SIG-M5 treated with dmso at 0.1 percent for 504 hours (cell line): ENCODE measurements around the gene FLRT1.

Experiments
- DNase-seq: peaks from one replicate; lab custom pipeline; 2025; ENCODE audit not compliant: unreplicated experiment; lab: John Stamatoyannopoulos, UW

FLRT1 gene

DNA sequence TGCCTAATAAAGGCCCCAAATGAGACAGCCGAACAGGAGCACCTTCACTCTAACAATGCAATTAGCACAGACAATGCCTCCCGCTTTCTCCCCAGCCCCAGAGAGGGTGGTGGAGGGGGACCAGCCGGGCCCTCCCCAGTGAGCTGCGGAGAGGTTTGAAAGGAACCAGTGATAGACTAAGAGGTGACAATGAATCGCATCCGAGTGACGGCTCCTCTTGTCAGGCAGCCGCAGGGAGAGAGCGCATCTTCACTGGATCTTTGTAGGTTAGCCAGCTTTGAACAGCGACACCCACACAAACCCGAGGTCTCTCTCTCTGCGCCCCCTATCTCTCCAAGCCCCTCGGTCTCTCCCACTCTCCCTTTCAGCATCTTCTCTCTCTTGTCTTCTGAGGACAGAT lies 28.0 kb downstream of the FLRT1 start:
- no peak for DNase-seq

DNA sequence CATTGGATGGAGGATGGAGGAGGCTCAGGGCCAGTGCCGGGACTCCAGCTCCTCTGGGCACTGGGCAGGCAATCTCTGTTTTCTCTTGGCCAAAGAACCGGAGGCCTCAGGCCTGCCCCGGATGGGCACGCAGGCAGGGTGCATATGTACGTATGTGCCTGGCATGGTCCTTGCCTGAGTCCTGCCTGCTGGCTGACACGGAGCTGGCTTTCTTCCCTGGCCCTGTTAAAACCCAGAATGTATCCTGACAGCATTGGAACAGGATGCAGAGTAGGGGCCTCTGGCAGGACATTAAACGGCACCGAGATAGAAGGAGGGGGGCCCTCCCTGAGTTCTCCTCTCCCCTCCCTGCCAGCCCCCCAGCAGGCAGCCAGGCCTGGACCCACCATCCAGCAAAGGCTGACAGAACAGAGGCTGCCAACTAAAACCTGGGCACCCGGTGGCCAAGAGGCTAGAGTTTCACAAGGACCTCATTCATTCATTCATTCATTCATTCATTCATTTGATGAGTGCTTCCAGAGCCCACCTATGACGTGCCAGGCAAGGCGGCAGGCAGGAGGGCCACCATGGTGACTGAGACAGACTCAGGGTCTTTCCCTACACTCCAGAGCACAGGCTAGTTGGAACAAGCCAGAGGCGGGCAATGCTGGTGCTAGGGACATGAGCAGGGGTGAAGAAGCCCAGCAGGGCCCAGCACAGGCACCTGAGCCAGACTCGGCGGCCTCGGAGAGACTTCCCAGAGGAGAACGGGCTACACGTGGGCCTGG lies 28.8 kb downstream of the FLRT1 start:
- no peak for DNase-seq

DNA sequence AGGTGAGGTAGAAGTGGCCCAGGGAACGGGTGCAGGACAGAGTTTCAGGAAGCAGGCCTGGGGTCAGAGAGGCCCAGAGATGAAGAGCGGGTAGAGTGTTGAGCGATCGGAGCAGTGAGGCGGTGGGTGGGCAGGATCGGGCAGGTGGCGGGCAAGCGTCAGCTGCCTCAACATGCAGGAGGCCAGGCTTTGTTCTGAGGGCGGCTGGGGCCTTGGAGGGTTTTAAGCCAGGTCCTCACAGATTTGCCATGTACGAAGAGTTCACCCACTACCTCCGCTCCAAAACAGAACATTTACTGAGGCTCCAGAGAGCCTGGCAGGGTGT lies 29.4 kb downstream of the FLRT1 start:
- no peak for DNase-seq

DNA sequence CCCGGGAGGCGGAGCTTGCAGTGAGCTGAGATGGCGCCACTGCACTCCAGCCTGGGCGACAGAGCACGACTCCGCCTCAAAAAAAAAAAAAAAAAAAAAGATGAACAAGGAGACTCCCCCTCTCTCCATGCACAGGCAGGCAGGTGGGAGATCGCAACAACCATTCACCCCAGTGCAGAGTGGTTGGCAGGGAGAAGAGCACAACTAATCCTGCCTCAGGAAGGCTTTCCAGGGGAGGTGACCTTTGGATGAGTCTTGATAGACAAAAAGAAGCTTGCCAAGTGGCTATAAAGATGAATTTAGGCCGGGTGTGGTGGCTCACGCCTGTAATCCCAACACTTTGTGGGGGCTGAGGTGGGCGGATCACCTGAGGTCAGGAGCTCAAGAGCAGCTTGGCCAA lies 30.0 kb downstream of the FLRT1 start:
- no peak for DNase-seq

DNA sequence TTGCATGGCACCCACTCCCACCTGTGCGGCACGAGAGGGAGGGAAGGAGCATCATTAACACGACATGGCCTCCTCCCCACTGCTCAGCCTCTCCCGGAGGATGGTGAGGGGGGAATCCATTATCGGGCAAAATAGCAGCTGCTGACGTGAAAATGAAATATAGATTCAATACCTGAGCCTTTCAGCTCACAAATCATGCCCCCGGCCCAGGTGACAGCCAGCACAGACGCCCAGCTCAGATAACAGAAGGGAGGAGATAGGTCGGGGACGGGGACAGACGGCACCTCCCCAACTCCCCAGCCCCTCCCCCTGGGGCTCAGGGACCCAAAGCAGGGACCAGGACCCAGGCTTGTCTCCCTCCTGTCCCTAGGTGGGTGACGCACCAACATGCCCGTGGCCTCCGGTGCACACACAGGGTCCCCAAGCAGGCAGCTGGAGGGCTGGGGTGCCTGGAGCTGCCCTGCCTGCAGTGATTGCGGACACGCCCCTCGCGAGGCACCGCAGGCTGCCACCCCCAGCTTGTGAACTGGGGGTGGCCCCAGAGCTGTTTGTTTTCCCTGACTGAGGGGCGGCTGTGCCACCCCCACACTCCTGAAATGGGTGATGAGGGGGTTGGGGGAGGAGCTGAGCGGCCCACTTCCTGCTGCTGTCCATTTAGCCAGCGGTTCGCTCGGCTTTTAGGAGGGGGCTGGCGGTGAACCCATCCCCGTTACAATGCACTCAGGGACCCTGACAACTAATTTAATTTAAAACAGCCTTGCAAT lies 31.7 kb downstream of the FLRT1 start:
- no peak for DNase-seq

DNA sequence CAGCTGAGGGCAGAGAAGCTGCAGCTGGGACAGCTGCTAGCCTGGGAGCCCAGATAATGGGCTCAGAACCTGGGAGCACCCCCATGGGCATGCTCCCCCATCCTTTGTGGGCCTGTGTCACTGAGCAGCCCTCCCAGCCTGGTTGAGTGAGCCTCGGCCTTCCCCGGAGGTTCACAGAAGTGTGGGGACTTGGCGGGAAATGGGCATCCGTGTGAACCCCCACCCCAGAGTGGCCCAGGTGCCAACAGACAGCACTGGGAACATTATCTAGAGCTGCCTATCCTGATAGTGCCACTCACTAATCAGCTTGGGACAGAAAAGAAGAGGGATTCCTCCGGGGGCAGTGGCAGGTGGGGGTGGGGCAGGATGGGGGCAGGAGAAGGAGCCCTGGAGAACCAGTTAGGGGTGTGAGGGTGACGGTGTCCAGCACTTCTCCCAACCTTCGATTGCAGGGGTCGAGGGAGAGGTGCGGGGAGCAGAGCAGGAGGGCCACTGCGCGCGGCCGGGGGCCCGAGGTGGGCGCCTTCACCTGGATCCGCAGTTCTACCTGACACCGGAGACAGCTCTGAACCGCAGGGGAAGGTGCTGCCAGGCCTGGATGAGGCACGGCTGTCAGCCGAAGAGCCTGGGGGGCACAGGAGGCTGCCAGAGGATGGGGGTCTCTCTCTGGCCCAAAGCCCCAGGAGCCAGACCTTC lies 33.1 kb downstream of the FLRT1 start:
- no peak for DNase-seq

DNA sequence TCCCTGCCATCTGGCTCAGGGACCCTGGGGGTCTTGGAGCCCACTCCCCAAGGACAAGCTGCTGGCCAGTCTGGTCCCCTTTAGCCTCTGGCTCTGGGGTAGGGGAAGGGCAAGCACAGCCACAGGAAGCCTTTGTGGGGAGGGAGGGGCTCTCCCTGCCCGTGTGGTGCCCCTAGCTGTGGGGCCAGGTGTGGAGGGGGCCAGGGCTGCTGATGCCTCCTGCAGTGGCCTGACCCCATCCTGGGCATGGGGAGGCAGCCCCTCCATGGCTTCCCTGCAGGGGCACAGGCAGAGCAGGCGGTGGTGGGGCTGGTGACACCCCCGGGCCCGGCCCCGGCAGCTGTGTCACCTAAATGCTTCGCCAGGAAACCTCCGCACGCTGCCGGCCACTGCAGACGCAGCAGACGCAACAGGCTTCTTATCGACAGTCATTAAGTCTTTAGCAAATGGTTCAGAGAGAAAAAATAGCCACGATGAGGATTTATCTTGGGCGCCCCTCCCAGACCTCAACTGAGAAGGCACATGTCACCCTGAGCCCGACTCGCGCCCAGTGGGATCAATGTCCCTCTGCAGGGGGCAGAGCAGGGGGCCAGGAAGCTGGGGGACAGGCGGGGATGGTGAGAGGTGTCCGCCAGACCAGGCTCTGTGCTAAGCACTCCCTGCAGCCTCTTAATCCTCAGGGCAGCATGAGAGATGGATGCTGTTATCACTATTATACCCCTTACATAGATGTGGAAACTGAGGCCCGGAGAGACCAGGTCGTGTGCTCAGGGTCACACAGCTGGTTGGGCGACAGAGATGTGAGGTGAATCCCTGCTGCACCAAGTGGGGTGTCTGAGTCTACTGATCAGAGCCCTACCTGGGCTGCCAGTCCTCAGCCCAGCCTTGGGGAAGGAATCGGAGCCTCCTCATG lies 33.9 kb downstream of the FLRT1 start:
- no peak for DNase-seq

DNA sequence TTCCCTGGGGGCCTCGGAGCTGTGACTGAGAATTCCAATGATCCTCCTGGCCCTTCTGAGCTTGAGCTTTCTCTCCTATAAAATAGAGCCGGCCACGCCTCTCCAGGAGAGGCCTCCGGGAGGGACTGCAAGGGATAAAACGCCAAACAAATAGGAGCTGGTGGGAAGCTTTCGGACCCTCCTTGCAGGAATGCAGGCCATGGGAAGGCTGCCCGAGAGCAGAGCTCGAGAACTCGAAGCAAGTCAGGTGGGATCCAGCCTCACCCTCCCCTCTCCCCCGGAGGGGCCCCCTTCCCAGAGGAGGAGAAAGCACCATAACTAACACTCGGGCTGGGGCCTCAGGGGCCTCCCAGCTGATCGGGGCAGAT lies 34.6 kb downstream of the FLRT1 start:
- no peak for DNase-seq

DNA sequence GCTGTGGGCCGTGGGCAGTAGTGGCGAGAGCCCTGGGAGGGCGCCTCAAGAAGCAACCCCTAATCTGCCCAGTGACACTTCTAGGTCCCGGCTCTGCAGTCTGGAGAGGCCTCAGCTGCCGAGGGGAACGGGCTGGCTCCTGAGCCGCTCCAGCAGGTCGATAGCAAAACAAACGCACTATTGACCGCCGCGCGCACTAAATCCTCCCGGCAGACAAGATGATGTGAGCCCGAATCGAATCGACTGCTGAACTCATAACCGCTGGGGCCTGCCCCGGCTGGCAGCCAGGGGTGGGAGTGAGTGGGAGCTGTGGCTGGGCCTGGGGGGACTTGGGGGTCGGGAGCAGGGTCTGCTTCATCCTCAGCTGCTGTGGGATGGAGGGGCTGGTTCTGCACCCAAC lies 36.1 kb downstream of the FLRT1 start:
- DNase-seq: no peak

DNA sequence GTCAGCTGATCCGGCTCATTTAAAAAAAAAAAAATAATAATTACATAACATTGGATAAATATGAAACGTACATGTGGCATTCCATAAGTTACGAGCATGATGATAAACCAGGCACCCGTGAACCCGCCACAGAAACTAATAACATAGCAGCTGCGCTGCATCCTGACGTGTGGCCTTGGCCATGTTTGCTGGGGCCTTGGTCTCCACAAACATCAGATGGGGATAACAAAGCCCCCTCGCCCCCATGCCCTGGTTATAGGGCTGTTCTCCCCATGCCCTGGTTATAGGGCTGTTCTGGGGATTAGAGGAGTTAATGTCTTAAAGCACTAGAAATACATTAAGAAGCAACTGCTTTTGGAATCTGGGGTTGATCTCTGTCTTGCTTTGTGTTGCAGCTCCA lies 36.7 kb downstream of the FLRT1 start:
- no peak for DNase-seq

DNA sequence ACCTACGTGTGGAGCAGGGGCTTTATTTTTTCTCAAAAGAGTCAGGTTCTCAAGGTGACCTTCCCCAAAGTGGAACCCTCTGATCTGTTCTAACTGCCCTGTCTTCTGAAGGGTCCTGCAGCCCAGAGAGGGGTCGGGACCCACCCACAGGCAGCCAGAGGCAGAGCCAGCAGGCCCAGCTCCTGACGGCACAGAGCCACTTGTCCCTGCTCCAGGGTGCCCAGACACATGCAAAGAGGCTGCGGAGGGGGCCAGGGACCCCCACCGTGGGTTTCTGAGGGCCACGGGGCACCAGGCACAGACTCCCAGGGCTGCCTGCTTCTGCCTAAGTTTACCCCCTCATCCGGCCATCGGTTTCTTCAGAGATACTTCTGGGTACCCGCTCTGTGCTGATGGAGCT lies 37.1 kb downstream of the FLRT1 start:
- DNase-seq: no peak

DNA sequence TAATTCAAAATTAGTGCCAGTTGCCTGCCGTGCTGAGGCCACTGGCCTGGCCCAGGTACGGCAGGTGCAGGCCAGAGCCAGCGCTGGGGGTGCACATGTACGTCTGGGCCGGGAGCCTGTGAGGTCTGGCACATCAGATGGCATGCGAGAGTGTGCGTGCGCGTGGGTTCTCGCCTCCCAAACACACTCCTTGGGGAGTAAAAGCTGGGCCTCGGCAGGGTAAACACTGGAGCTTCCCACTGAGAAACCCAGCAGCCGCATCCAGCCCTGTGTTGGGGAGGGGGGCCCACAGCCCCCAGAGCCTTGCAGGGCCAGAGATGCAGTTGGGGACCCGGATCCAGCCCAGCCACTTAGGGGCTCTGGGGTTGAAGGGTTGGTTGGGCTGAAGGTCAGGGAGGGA lies 37.8 kb downstream of the FLRT1 start:
- DNase-seq: no peak

DNA sequence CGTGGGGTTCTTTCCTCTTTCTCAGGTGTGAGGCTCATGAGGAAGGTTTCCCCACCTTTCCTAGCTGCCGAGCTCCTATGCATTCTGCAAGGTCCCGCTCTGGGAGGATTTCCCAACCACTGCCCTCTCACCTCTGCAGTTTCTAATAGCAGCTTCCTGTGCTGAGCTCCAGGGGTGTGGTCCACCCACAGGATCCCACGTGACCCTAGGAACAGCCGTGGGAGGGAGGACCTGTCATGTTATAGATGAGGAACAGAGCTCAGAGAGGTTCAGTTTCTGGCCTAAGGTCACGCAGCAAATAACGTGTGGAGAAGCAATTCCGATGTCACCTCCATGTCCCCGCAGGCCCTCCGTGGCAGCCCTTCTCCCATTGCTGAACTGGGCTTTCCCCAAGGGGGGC lies 38.5 kb downstream of the FLRT1 start:
- peak; percentile 23 for DNase-seq

DNA sequence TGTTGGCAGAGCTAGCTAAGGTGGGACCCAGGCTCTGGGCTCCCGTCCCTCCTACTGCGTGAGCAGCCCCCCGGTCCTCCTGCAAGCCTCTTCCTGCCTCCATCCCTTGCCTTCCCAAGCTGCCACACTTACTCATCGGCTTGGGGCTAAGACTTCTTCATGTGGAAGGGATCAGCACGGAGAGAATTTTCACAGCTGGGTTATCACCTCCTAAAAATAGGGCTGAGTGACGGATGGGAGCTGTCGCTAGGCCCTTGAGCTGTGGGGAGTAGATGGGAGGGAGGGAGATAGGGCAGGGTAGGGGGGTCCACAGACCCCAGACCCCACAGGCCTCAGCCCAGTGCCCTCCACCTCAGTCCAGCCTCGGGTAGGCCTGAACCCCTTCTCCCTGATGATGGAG lies 41.0 kb downstream of the FLRT1 start:
- no peak for DNase-seq

DNA sequence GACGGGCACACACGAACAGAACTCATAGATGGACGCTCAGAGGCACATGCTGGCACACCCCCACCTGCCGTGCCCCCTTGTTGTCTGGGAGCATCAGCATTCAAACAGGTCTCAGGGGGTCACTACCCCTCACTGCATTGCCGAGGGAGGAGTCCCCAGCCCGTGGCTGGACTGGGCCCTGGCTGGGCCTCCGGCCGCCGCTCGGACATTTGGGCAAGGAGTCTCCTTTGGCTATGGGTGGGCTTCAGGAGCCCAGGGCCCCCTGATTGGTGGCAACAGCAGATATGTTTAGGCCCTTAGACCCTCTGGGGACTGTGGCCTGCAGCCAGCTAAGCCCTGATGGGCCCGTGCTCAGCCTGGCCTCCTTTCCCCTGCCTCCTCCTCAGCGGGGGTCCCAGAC lies 41.9 kb downstream of the FLRT1 start:
- DNase-seq: no peak

DNA sequence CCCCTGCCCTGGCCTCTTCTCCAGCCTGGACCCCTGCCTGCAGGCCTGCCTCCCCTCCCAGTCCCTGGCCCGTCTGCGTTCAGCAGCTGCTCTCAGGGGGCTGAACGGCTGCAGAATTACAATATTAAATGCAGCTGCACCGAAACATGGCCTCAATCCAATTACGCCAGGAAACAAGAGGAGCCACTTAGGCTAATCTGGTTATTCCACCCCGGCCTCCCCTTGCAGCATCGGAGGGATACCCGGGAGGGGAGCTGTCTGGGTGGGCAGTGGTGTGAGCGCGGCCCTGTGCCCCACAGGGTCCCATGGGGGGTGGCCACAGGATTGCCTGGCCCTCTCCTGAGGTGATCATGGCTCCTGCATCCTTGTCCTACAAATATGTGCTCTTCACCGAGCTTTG lies 42.6 kb downstream of the FLRT1 start:
- DNase-seq: no peak

DNA sequence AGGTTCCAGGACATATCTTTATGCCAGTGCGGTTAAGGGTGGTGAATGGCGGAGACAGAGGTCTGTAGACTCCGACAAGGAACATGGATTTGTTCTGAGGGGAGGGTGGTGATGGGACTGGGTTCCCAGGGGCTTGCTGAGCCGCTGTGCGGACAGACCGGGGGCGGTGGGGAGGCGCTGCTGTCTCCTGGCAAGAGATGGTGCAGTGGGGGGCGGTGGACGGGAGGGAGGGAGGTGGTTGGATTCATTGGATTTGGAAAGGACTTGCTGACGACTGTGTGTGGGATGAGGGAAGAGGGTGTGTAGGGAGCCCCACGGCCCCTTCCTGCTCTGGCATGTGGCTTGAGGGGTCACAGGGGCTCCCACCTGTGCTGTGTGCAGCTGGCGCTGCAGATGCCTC lies 43.2 kb downstream of the FLRT1 start:
- no peak for DNase-seq

DNA sequence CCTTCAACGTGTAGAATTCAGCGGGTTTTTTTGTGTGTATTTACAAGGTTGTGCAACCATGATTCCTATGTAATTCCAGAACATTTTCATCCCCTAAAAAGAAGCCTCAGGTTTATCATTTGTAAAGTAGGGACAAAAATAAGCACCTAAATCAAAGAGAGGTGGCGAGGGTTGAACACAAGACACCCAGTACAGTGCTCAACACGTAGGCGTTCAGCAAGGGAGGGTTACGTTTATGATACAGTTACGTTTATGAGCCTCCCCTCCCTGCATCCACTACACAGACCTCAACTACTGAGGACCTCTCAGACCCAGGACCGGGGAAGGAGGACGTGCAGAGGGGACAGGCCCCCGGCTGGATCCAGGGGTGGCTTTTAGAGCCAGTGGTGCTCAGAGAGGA lies 44.7 kb downstream of the FLRT1 start:
- no peak for DNase-seq

DNA sequence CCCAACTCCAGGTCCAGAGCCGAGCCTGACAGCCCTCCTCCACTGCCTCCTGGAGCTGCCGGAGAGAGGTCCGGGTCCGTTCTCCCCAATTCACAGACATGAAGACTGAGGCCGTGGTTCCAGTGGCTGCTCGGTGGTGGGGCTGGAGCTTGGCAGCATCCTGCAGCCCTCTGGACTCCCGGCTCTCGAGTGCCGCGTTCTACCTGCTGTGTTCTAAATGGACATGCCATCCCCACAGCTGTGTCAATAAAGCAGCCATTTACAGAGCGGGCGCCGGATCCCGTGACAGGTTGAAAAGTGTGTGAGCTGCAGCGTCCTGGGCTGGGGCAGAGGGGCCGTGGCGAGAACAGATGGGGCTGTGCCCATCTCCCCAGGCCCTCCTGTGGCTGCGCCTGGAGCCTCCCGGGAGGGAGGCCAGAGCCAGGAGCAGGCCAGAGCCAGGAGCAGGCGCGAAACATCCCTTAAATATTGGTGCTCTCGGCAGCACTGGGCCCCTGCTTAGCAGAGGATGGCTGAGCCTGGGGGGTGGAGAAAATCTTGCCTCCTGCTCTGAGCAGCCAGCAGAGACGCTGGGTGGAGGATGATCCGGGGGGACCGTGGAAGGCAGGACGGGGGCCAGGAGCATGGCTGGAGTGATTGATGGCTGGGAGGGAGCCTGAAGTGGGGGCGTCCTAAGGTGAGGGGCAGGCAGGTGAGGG lies 46.2 kb downstream of the FLRT1 start:
- no peak for DNase-seq

DNA sequence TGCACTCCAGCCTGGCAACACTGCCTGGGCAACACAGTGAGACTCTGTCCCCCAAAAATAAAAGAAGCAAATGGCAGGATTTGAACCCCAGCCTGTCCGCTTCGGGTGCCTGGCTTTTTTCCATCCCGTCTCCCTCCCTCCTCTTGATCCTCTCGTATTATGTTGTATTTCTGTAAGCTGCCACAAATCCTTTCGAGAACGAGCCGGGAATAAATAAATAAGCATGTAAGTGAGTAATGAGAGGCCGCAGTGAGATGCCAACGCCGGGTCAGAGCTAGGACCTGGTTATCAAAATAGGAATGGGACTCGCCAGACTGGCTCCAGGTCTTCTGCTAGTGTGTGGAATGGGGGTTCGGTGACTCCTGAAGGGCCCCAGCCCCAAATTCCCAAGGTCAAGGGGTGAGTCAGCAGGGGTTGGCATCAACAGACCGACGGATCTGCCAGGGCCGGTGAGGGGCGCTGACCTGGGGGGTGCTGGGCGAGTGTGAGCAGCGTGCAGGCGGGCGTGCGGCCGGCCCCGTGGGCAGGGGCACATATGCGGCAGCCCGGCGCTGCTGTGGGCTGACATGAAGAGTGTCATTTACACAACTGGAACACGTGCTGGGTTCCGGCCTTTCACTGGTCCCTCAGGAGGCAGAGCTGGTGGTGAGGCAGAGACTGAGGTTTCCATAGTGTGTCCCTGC lies 47.8 kb downstream of the FLRT1 start:
- DNase-seq: no peak
